ENCODE results near the gene POGZ.
"Not testable (repeated sequence)": the region's sequence is repeated elsewhere in the genome, so short reads cannot be mapped to it uniquely, and the experiment has no call there.

POGZ gene

GRCh38 chr1:151391079-151391563 is 68.2 kb downstream of the POGZ start:
- TF ChIP-seq, protein P1, sequence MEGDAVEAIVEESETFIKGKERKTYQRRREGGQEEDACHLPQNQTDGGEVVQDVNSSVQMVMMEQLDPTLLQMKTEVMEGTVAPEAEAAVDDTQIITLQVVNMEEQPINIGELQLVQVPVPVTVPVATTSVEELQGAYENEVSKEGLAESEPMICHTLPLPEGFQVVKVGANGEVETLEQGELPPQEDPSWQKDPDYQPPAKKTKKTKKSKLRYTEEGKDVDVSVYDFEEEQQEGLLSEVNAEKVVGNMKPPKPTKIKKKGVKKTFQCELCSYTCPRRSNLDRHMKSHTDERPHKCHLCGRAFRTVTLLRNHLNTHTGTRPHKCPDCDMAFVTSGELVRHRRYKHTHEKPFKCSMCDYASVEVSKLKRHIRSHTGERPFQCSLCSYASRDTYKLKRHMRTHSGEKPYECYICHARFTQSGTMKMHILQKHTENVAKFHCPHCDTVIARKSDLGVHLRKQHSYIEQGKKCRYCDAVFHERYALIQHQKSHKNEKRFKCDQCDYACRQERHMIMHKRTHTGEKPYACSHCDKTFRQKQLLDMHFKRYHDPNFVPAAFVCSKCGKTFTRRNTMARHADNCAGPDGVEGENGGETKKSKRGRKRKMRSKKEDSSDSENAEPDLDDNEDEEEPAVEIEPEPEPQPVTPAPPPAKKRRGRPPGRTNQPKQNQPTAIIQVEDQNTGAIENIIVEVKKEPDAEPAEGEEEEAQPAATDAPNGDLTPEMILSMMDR (IDR thresholded peaks at IDR 0.05; ENCODE audit: low read depth, low read length) = no peak
- no peak for DNase-seq (ENCODE audit: extremely low read depth, low read depth)

DNA sequence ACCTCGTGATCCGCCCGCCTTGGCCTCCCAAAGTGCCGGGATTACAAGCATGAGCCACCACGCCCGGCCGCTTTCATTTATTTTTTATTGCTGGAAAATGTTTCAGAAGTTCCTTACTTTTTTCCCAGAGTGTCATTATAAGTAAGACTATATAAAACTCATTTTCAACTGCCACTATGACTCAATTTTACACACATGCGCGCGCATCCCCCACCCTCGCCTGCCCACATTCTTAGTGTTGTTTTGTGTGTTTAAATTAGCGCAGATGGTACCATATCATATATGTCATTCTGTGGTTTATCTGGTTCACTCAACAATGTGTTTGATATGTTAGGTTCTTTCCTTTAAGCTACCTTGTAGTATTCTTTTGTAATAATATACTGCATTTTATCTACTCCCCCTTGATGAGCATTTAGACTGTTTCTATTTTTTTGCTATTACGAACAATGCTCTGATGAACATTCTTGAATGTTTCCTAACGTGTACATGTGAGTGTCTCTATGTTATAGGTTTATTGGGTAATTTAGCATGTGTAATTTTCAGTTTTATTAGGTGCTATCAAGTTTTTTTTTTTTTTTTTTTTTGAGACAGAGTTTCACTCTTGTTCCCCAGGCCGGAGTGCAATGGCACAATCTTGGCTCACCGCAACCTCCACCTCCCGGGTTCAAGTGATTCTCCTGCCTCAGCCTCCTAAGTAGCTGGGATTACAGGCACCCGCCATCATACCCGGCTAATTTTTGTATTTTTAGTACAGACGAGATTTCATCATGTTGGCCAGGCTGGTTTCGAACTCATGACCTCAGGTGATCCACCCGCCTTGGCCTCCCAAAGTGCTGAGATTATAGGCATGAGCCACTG is 68.8 kb downstream of the POGZ start:
- not testable (repeated sequence) for DNase-seq (ENCODE audit: extremely low read depth, low read depth)

DNA sequence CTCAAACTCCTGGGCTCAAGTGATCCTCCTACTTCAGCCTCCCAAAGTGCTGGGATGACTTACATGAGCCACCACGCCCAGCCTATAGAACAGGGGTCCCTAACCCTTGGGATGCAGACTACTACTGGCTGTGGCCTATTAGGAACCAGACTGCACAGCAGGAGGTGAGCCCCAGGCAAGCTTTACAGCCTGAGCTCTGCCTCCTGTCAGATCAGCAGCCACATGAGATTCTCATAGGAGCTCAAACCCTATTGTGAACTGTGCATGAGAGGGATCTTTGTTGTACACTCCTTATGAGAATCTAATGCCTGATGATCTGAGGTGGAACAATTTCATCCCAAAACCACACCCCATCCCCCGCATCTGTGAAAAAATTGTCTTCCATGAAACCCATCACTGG is 73.3 kb downstream of the POGZ start:
- TF ChIP-seq, protein P1 (IDR thresholded peaks at IDR 0.05; ENCODE audit: low read depth, low read length) = no peak
- DNase-seq (ENCODE audit: extremely low read depth, low read depth) = no peak

- TF ChIP-seq, protein P1 (IDR thresholded peaks at IDR 0.05; ENCODE audit: low read depth, low read length) = no peak
- DNase-seq (ENCODE audit: extremely low read depth, low read depth) = no peak
Observed at GRCh38 chr1:151384584-151384983, 74.7 kb downstream of the POGZ start.

DNA sequence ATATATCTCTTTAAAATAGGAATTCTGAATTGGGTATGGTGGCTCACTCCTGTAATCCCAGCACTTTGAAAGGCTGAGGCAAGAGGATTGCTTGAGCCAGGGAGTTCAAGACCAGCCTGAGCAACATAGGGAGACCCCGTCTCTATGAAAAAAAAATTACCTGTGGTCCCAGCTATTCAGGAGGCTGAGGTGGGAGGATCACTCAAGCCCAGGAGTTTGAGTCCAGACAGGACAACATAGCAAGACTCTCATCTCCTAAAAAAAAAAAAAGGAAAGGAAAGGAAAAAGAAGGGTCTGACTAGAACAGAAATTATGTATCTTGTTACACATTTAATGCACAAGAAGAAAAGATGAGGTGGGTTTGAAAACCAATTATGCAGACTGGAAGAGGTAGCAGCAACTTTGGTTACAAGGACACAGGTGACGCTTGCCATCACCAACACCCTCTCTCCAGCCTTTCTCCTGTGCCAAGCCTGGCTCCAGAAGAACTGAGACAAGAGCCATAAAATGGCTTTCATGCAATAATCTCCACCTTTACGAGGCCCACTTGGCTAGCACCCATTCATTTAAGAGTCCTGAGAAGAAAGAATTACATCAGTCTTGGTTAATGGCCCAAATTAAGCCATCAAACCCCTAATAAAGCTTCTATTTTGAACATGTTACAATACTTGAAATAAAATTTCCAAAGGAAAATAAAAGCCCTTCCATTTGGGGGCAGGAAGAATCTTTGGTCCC is 82.0 kb downstream of the POGZ start:
- TF ChIP-seq, protein P1 (IDR thresholded peaks at IDR 0.05; ENCODE audit: low read depth, low read length) = no peak
- DNase-seq (ENCODE audit: extremely low read depth, low read depth) = no peak

DNA sequence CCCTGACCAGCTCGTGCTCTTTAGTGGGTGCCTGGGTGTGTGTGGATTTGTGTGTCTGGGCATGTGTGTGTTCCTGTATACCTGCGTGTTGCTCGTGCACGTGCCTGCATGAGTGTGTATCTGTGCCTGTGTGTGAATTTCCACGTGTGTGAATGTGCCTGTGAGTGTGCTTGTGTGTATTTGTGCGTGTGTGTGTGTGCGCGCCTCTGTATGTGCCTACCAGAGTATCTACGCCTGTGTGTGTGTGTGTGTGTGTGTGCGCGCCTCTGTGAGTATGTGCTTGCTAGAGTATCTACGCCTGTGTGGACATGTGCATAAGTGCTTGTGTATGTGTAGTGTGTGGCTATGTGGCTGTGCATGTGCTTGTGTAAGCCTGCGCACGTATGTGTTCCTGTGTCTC is 86.1 kb downstream of the POGZ start:
- TF ChIP-seq, protein P1 (IDR thresholded peaks at IDR 0.05; ENCODE audit: low read depth, low read length) = no peak
- DNase-seq (ENCODE audit: extremely low read depth, low read depth) = no peak

GRCh38 chr1:151372058-151372934 is 87.0 kb downstream of the POGZ start, which contains the start of gene SELENBP1:
Gene SELENBP1 (minus strand): TSS chr1:151372705. CDS start chr1:151372641, 64 bp downstream.
- TF ChIP-seq, protein P1 (IDR thresholded peaks at IDR 0.05; ENCODE audit: low read depth, low read length) = no peak
- peak; percentile 62 for DNase-seq (ENCODE audit: extremely low read depth, low read depth)

Measured in AG09319 (cell line).